Peyer's patch (tissue), 4 donors: ENCODE data around the gene IPCEF1. TPM values are rescaled to one million over a fixed set of nuclear protein-coding genes. Genes with fewer than 3 reads are reported as not detected.

Experiments used
- DNase-seq, 3 donors: peaks; one replicate each; pipeline ENCODE4 v3.0.0-alpha.2; 2017 to 2019
- H3K27ac ChIP-seq, 4 donors: fragments of 200-600 bp; sonication (generic); one replicate each; pipeline ENCODE4 v1.5.1; 2016 to 2019
- H3K27me3 ChIP-seq, 2 donors: fragments of 200-600 bp; sonication (generic); one replicate each; pipeline ENCODE4 v1.5.1; 2019
- H3K36me3 ChIP-seq, 3 donors: fragments of 200-600 bp; sonication (generic); one replicate each; pipeline ENCODE4 v1.5.1; 2016 to 2019
- H3K4me1 ChIP-seq, 4 donors: fragments of 200-600 bp; sonication (generic); one replicate each; pipeline ENCODE4 v1.5.1; 2016 to 2019
- H3K4me3 ChIP-seq, 4 donors: fragments of 200-600 bp; sonication (generic); 1 replicate in 3 of 4; 2 replicates in 1 of 4; pipeline ENCODE4 v1.5.1; 2016 to 2019; ENCODE audit warnings: mild to moderate bottlenecking in 1 of 4
- H3K9me3 ChIP-seq, 4 donors: fragments of 200-600 bp; sonication (generic); one replicate each; pipeline ENCODE4 v1.5.1; 2016 to 2019; ENCODE audit warnings: mild to moderate bottlenecking in 1 of 4
- POLR2A ChIP-seq, 2 donors: fragments of 450-650 bp; IDR thresholded peaks; one replicate each; pipeline ENCODE4 v1.5.1; 2017; ENCODE audit warnings: antibody characterized with exemption in 2 of 2, mild to moderate bottlenecking in 2 of 2, moderate library complexity in 2 of 2
- total RNA-seq, 4 donors: library from RNA; depleted of rRNA; stranded (reverse); fragments of >200 nt; gene quantifications; one replicate each; pipeline ENCODE4 v1.1.0, GENCODE V29; 2016
- TF ChIP-seq, protein P1 (sequence below), 6 experiments: fragments of 450-650 bp in 4 of 6; fragments of 200-600 bp in 2 of 6; sonication (generic) in 1 of 6; IDR thresholded peaks; one replicate each; pipeline ENCODE4 v1.5.1; 2017 to 2019; ENCODE audit warnings: antibody characterized with exemption in 6 of 6, mild to moderate bottlenecking in 3 of 6, moderate library complexity in 1 of 6

IPCEF1 gene
- total RNA-seq, 4 donors from 2014 or later = 2.1 to 19.8 (median 9.4) TPM

DNA sequence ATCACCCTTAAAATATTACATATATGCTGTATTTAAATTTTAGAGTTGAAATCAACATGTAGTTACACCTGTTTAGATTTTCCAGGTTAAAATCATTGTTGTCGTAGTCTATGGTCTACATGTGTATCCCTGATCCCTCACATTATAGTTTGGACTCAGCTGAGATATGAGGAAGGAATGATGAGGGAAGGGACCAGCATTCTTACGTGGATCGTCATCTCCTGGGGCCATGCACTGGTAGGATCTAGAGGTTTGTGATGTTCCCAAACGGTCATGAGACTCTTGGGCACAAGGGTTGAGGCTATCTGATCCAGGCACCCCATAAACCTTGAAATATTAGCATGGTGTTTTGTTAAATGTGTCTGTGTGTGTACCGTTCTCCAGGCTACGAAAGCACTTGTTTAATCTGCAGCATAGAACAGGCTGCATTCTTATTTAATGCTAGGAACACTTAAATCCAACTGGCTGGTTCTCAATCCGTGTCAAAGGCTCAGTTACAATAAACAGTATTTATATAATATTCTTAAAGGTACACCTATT is 55.4 kb downstream of the IPCEF1 start:
- Histone ChIP-seq H3K4me3 (no peak overlapping the region), H3K27me3 (no peaks in the 10 kb centered on the region), H3K9me3 (no peaks in the 10 kb centered on the region), H3K36me3 (no peaks in the 10 kb centered on the region), H3K27ac (no peak overlapping the region), H3K4me1 (peaks cover 0 to 9% (median 3%) of the 10 kb centered on the region in 4 donors)
- no peak for TF ChIP-seq POLR2A (IDR thresholded peaks at IDR 0.05)
- DNase-seq = no peak

GRCh38 chr6:154298297-154298696 is 58.3 kb downstream of the IPCEF1 start:
- Histone ChIP-seq H3K27ac (no peak overlapping the region), H3K27me3 (no peaks in the 10 kb centered on the region), H3K4me1 (peaks cover 0 to 9% (median 2%) of the 10 kb centered on the region in 4 donors), H3K36me3 (no peaks in the 10 kb centered on the region), H3K4me3 (no peak overlapping the region), H3K9me3 (no peaks in the 10 kb centered on the region)
- no peak for TF ChIP-seq POLR2A (IDR thresholded peaks at IDR 0.05)
- TF ChIP-seq, protein P1, sequence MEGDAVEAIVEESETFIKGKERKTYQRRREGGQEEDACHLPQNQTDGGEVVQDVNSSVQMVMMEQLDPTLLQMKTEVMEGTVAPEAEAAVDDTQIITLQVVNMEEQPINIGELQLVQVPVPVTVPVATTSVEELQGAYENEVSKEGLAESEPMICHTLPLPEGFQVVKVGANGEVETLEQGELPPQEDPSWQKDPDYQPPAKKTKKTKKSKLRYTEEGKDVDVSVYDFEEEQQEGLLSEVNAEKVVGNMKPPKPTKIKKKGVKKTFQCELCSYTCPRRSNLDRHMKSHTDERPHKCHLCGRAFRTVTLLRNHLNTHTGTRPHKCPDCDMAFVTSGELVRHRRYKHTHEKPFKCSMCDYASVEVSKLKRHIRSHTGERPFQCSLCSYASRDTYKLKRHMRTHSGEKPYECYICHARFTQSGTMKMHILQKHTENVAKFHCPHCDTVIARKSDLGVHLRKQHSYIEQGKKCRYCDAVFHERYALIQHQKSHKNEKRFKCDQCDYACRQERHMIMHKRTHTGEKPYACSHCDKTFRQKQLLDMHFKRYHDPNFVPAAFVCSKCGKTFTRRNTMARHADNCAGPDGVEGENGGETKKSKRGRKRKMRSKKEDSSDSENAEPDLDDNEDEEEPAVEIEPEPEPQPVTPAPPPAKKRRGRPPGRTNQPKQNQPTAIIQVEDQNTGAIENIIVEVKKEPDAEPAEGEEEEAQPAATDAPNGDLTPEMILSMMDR (IDR thresholded peaks at IDR 0.05) = no peak
- no peak for DNase-seq

GRCh38 chr6:154297721-154298120 is 58.9 kb downstream of the IPCEF1 start:
- no peaks in the 10 kb centered on the region for H3K27me3 ChIP-seq
- TF ChIP-seq, protein P1 (IDR thresholded peaks at IDR 0.05) = no peak
- no peak overlapping the region for H3K27ac ChIP-seq
- H3K4me1 ChIP-seq = peaks cover 0 to 9% (median 2%) of the 10 kb centered on the region in 4 donors
- no peak overlapping the region for H3K4me3 ChIP-seq
- no peaks in the 10 kb centered on the region for H3K9me3 ChIP-seq
- H3K36me3 ChIP-seq = no peaks in the 10 kb centered on the region
- no peak for DNase-seq

DNA sequence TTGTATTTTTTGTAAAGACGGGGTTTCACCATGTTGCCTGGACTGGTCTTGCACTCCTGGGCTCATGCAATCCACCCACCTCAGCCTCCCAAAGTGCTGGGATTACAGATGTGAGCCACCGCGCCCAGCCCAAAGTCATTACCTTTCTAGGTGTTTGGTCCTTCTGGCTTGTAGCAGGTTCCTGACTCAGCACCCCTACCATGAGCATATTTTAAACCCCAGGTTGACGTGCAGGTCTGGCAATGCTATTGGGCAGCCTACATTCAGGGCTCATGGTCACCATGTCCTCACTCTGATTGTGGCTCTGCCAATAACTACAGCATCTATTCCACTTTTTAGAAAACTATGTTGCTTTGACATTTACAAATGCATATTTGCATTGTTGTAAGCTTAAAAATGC is 59.4 kb downstream of the IPCEF1 start:
- Histone ChIP-seq H3K4me1 (peaks cover 0 to 9% (median 2%) of the 10 kb centered on the region in 4 donors), H3K4me3 (no peak overlapping the region), H3K27ac (no peak overlapping the region), H3K9me3 (no peaks in the 10 kb centered on the region), H3K36me3 (no peaks in the 10 kb centered on the region), H3K27me3 (no peaks in the 10 kb centered on the region)
- no peak for DNase-seq
- TF ChIP-seq, protein P1 (IDR thresholded peaks at IDR 0.05) = no peak
- no peak for TF ChIP-seq POLR2A (IDR thresholded peaks at IDR 0.05)

DNA sequence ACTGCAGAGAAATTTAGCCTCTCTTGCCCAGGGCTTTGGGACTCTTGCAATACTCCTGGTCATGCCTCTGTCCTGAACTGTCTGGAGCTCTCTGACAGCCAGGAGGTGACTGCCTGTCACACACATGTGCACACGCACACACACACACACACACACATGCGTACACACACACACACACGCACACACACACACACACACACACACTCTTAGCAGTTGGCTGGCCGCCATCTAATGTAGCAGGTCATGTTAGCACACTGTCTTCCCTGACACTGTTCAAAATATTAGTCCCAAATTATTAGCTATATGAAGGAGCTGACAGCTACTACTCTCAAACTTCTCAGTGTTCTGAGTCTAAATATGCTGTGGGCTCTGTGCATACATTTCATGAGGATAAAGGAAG is 60.9 kb downstream of the IPCEF1 start:
- H3K4me3 ChIP-seq = no peak overlapping the region
- H3K27me3 ChIP-seq = no peaks in the 10 kb centered on the region
- no peaks in the 10 kb centered on the region for H3K9me3 ChIP-seq
- peaks cover 0 to 9% (median 0%) of the 10 kb centered on the region in 4 donors for H3K4me1 ChIP-seq
- no peak for TF ChIP-seq POLR2A (IDR thresholded peaks at IDR 0.05)
- TF ChIP-seq, protein P1 (IDR thresholded peaks at IDR 0.05) = no peak
- H3K27ac ChIP-seq = no peak overlapping the region
- H3K36me3 ChIP-seq = no peaks in the 10 kb centered on the region
- no peak for DNase-seq

GRCh38 chr6:154292855-154293519 is 63.6 kb downstream of the IPCEF1 start:
- TF ChIP-seq, protein P1 (IDR thresholded peaks at IDR 0.05) = no peak
- no peak for TF ChIP-seq POLR2A (IDR thresholded peaks at IDR 0.05)
- Histone ChIP-seq H3K27me3 (no peaks in the 10 kb centered on the region), H3K4me3 (no peak overlapping the region), H3K4me1 (peaks cover 0 to 7% (median 0%) of the 10 kb centered on the region in 4 donors), H3K36me3 (no peaks in the 10 kb centered on the region), H3K27ac (no peak overlapping the region), H3K9me3 (no peaks in the 10 kb centered on the region)
- DNase-seq = no peak
